Thymus (tissue), 14 donors: ENCODE data around the gene C21orf58. TPM values are rescaled to one million over a fixed set of nuclear protein-coding genes. Genes with fewer than 3 reads are reported as not detected.
A peak's percentile ranks its signal among the peaks of the same experiment; 100 is the strongest.
"Not testable (repeated sequence)": the region's sequence is repeated elsewhere in the genome, so short reads cannot be mapped to it uniquely, and the experiment has no call there.

ENCODE experiments used
- DNase-seq, 9 donors: peaks; one replicate each; pipeline ENCODE4 v3.0.0-alpha.2; 2013; ENCODE audit warnings: low spot score in 9 of 9, low read depth in 6 of 9, missing footprints in 1 of 9
- H3K27ac ChIP-seq, 2 donors: one replicate each; pipeline ENCODE4 v1.5.1; 2013; ENCODE audit warnings: control low read depth in 1 of 2, low read depth in 1 of 2, low read length in 1 of 2, mild to moderate bottlenecking in 1 of 2, moderate library complexity in 1 of 2
- H3K27me3 ChIP-seq, 2 donors: one replicate each; pipeline ENCODE4 v1.5.1; 2013; ENCODE audit warnings: low read length in 1 of 2; ENCODE audit not compliant: control insufficient read depth in 2 of 2, insufficient read depth in 1 of 2
- H3K36me3 ChIP-seq, 2 donors: one replicate each; pipeline ENCODE4 v1.5.1; 2013; ENCODE audit warnings: low read length in 1 of 2, mild to moderate bottlenecking in 1 of 2, moderate library complexity in 1 of 2; ENCODE audit not compliant: control insufficient read depth in 2 of 2, insufficient read depth in 2 of 2
- H3K4me1 ChIP-seq, 2 donors: one replicate each; pipeline ENCODE4 v1.5.1; 2013; ENCODE audit warnings: low read length in 2 of 2; ENCODE audit not compliant: control insufficient read depth in 2 of 2, insufficient read depth in 2 of 2
- H3K4me3 ChIP-seq, 2 donors: one replicate each; pipeline ENCODE4 v1.5.1; 2013; ENCODE audit warnings: low read length in 2 of 2, control low read depth in 1 of 2, mild to moderate bottlenecking in 1 of 2
- H3K9me3 ChIP-seq, 2 donors: one replicate each; pipeline ENCODE4 v1.5.1; 2013; ENCODE audit warnings: low read length in 1 of 2, mild to moderate bottlenecking in 1 of 2; ENCODE audit not compliant: control insufficient read depth in 2 of 2, insufficient read depth in 1 of 2
- WGBS: extraction: QIAGEN DNeasy Blood & Tissue Kit; methylation state at CpG from one replicate; pipeline ENCODE4 v1.1.7; 2013; 5-methylcytosine and 5-hydroxymethylcytosine counted together
- long read RNA-seq, 10 donors: transcript quantifications; one replicate each; lab custom pipeline, GENCODE V29; 2026
- polyA plus RNA-seq: library from polyadenylated mRNA; stranded (reverse); fragments of 200-250 nt; gene quantifications from one replicate; pipeline ENCODE4 v1.2.3, GENCODE V29; 2013
- total RNA-seq: library from RNA; stranded (reverse); fragments of 120-200 nt; gene quantifications from one replicate; pipeline ENCODE4 v1.2.4, GENCODE V29; 2013
- donor health status: healthy.

C21orf58 gene
- total RNA-seq (7.3 TPM), polyA plus RNA-seq (3.4 TPM)
- long read RNA-seq, donor 1 = 0 reads
- long read RNA-seq, donor 2, partial matches to known transcripts = 102 of 107 reads
- long read RNA-seq, donor 2, other reads (novel, unspliced or antisense) = 5 of 107 reads
- long read RNA-seq, donor 3, partial matches to known transcripts = 28 of 28 reads
- long read RNA-seq, donor 3, other reads (novel, unspliced or antisense) = 0 of 28 reads
- long read RNA-seq, donor 4 = 0 reads
- long read RNA-seq, donor 5, partial matches to known transcripts = 12 of 12 reads
- long read RNA-seq, donor 5, other reads (novel, unspliced or antisense) = 0 of 12 reads
- long read RNA-seq, donor 6, partial matches to known transcripts = 42 of 43 reads
- long read RNA-seq, donor 6, other reads (novel, unspliced or antisense) = 0 of 43 reads
- long read RNA-seq, donor 7 = 0 reads
- long read RNA-seq, donor 8 = 0 reads
- long read RNA-seq, donor 9, partial matches to known transcripts = 0 of 1 reads
- long read RNA-seq, donor 9, other reads (novel, unspliced or antisense) = 0 of 1 reads
- long read RNA-seq, donor 10, partial matches to known transcripts = 10 of 10 reads
- long read RNA-seq, donor 10, other reads (novel, unspliced or antisense) = 0 of 10 reads

- peak; percentile 90 to 98 (median 95) for DNase-seq
- under 1% methylated on average over 76 of the region's 76 CpGs for WGBS
- Histone ChIP-seq H3K27ac (peak within 1 kb of the TSS; percentile 100), H3K4me1 (peaks cover 19 to 42% of the 10 kb centered on the region in 2 donors), H3K36me3 (peaks cover 14 to 21% of the 10 kb centered on the region in 2 donors), H3K27me3 (no peaks in the 10 kb centered on the region), H3K4me3 (peak within 1 kb of the TSS; percentile 98), H3K9me3 (no peaks in the 10 kb centered on the region)
Observed at GRCh38 chr21:46323710-46324389, at the start of gene C21orf58, which contains the start of gene PCNT. TSS of gene C21orf58 (minus strand) at chr21:46323870. CDS start at chr21:46322738, 1,132 bp downstream. TSS of gene PCNT (plus strand) at chr21:46324156. CDS start at chr21:46324229, 73 bp downstream.

- not testable (repeated sequence) for H3K27me3 ChIP-seq, H3K27ac ChIP-seq, H3K9me3 ChIP-seq, DNase-seq, H3K4me3 ChIP-seq
- Histone ChIP-seq H3K36me3 (peaks cover 25 to 44% of the 10 kb centered on the region in 2 donors), H3K4me1 (peaks cover 0 to 17% of the 10 kb centered on the region in 2 donors)
- 94% methylated on average over 10 of the region's 10 CpGs for WGBS
Observed at GRCh38 chr21:46372947-46373346, 49.3 kb upstream of the C21orf58 start.

- WGBS = 99% methylated on average over 7 of the region's 7 CpGs
- Histone ChIP-seq H3K27ac (no peak overlapping the region), H3K27me3 (no peaks in the 10 kb centered on the region), H3K9me3 (no peaks in the 10 kb centered on the region), H3K4me3 (no peak overlapping the region), H3K4me1 (peaks cover 0 to 17% of the 10 kb centered on the region in 2 donors), H3K36me3 (peaks cover 23 to 52% of the 10 kb centered on the region in 2 donors)
- no peak for DNase-seq
Observed at GRCh38 chr21:46372014-46372485, 48.4 kb upstream of the C21orf58 start.

- no peak overlapping the region for H3K27ac ChIP-seq
- H3K4me1 ChIP-seq = peaks cover 0 to 17% of the 10 kb centered on the region in 2 donors
- no peak overlapping the region for H3K4me3 ChIP-seq
- peaks cover 29 to 56% of the 10 kb centered on the region in 2 donors for H3K36me3 ChIP-seq
- DNase-seq = no peak
- H3K9me3 ChIP-seq = no peaks in the 10 kb centered on the region
- no peaks in the 10 kb centered on the region for H3K27me3 ChIP-seq
- 98% methylated on average over 16 of the region's 16 CpGs for WGBS
Observed at GRCh38 chr21:46371204-46372013, 47.7 kb upstream of the C21orf58 start.

- Histone ChIP-seq H3K4me3 (no peak overlapping the region), H3K9me3 (no peaks in the 10 kb centered on the region), H3K4me1 (peaks cover 0 to 17% of the 10 kb centered on the region in 2 donors), H3K27ac (no peak overlapping the region), H3K27me3 (no peaks in the 10 kb centered on the region), H3K36me3 (peaks cover 40 to 59% of the 10 kb centered on the region in 2 donors)
- WGBS = 53% methylated on average over 20 of the region's 20 CpGs
- peak in 1 of 9 donors; percentile 18 for DNase-seq
Observed at GRCh38 chr21:46369520-46370235, 46.0 kb upstream of the C21orf58 start.

GRCh38 chr21:46368533-46369285, 45.0 kb upstream of the C21orf58 start:
- DNase-seq = peak in 6 of 9 donors; percentile 9 to 62 (median 26)
- 48% methylated on average over 11 of the region's 11 CpGs for WGBS
- no peak overlapping the region for H3K4me3 ChIP-seq
- peaks cover 47 to 62% of the 10 kb centered on the region in 2 donors for H3K36me3 ChIP-seq
- H3K4me1 ChIP-seq = peaks cover 0 to 17% of the 10 kb centered on the region in 2 donors
- no peak overlapping the region for H3K27ac ChIP-seq
- no peaks in the 10 kb centered on the region for H3K27me3 ChIP-seq
- no peaks in the 10 kb centered on the region for H3K9me3 ChIP-seq

- WGBS = 98% methylated on average over 20 of the region's 20 CpGs
- Histone ChIP-seq H3K27ac (no peak overlapping the region), H3K36me3 (peaks cover 50 to 67% of the 10 kb centered on the region in 2 donors), H3K4me1 (peaks cover 7 to 27% of the 10 kb centered on the region in 2 donors), H3K4me3 (no peak overlapping the region), H3K9me3 (no peaks in the 10 kb centered on the region), H3K27me3 (no peaks in the 10 kb centered on the region)
- no peak for DNase-seq
Observed at GRCh38 chr21:46366966-46367365, 43.3 kb upstream of the C21orf58 start.
